ENCODE results near the gene NTRK2.

The NTRK2 gene

DNA sequence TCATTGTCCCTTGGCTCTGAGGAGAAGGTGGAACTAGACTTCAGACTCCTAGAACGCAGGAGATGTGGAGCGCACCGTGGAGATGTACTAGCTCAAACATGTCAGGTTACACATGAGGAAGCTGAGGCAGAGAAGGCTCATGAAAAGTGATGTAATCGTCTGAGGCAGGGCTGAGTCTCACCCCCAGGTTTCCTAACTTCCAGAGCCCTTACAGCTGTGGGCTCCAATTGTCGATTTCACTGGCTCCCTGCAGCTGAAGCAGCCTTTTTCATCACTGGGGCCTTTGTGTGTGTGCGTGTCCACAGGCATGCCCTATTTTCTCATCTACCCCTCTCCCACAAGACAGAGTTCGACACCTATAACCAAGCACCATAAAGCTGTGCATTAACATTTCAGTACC is 370.6 kb downstream of the NTRK2 start:
- Mint-ChIP-seq H3K27me3 (peaks cover 13% of the 10 kb centered on the region), H3K27ac (ENCODE audit: low read depth) (no peak overlapping the region), H3K4me3 (no peak overlapping the region)

DNA sequence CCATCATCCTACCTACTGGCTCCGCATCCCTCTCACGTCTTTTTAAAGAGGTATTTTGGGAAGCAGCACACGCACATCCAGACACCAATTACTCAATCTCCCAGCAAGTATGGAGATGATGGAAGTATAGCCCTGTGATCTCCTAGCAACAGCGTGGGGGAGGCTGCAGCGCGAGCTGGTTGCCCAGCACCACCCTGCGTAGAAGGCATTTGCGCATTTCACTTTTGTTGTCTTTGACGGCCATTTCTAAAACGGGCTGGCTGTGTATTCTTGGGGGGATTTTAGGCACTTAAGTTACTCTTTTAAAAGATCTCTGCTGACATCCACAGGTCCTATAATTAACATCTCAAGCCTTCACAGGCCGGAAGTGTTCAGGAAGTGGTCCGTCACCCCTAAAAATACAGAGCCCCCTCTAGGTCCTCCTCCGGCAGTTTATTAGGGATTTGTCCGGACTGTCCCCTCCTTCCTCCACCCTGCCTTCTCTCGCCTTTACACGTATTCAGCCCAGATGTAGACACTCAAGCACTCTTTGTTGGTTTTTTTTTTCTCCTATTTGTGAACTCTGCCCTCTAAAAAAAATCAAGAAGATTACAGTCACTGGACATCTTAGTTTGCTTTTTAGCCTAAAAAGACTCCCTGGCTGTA is 371.4 kb downstream of the NTRK2 start:
- no peaks in the 10 kb centered on the region for H3K36me3 Mint-ChIP-seq (ENCODE audit: insufficient read depth)
- no peak for DNase-seq (ENCODE audit: low spot score in 2 of 2)
- no peak for ATAC-seq (replicated peaks; ENCODE audit: extremely low read depth, poor library complexity, severe bottlenecking)
- no peak overlapping the region for H3K4me3 Mint-ChIP-seq
- H3K4me1 Mint-ChIP-seq, result no peaks in the 10 kb centered on the region
- H3K9me3 Mint-ChIP-seq, result no peaks in the 10 kb centered on the region
- H3K27ac Mint-ChIP-seq (ENCODE audit: low read depth), result no peak overlapping the region
- peaks cover 13% of the 10 kb centered on the region for H3K27me3 Mint-ChIP-seq

More for the DNA sequence above, 370.6 kb downstream of the NTRK2 start:
- no peaks in the 10 kb centered on the region for H3K36me3 Mint-ChIP-seq (ENCODE audit: insufficient read depth)
- no peaks in the 10 kb centered on the region for H3K9me3 Mint-ChIP-seq
- ATAC-seq (replicated peaks; ENCODE audit: extremely low read depth, poor library complexity, severe bottlenecking), result no peak
- DNase-seq (ENCODE audit: low spot score in 2 of 2), result no peak
- no peaks in the 10 kb centered on the region for H3K4me1 Mint-ChIP-seq

DNA sequence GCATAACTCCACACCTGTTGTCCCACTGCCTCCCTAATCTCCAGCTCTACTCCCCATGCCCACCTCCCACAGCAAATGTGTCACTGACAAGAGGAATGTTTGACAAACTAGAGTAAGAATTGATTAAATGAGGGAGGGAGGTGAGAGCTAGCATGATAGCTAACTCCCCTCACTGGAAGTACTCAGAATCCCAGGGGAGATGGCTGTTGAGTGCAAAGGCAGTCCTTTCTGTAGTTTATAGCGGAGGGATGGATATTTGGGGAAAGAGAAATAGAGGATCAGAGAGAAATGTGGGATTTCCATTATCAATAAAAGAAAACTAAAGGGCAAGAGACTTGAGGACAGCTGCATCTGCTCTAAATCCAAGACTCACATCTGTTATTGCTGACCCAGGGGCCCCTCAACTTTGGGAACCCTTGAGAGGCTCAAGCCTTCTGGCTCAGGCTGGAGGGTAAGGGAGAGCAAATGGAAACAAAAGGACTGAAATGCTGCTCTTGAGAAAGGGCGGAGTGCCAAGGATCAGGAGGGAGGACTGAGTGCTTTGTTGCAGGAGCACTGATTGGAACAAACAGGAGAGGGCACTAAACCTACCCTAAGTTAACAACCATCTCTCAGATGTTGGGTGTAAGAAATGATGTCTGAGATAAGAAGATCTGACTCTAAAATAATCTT is 372.1 kb downstream of the NTRK2 start:
- Mint-ChIP-seq H3K4me3 (no peak overlapping the region), H3K4me1 (no peaks in the 10 kb centered on the region), H3K9me3 (no peaks in the 10 kb centered on the region), H3K36me3 (ENCODE audit: insufficient read depth) (no peaks in the 10 kb centered on the region), H3K27me3 (peaks cover 19% of the 10 kb centered on the region), H3K27ac (ENCODE audit: low read depth) (no peak overlapping the region)
- ATAC-seq (replicated peaks; ENCODE audit: extremely low read depth, poor library complexity, severe bottlenecking), result no peak
- DNase-seq (ENCODE audit: low spot score in 2 of 2), result no peak

DNA sequence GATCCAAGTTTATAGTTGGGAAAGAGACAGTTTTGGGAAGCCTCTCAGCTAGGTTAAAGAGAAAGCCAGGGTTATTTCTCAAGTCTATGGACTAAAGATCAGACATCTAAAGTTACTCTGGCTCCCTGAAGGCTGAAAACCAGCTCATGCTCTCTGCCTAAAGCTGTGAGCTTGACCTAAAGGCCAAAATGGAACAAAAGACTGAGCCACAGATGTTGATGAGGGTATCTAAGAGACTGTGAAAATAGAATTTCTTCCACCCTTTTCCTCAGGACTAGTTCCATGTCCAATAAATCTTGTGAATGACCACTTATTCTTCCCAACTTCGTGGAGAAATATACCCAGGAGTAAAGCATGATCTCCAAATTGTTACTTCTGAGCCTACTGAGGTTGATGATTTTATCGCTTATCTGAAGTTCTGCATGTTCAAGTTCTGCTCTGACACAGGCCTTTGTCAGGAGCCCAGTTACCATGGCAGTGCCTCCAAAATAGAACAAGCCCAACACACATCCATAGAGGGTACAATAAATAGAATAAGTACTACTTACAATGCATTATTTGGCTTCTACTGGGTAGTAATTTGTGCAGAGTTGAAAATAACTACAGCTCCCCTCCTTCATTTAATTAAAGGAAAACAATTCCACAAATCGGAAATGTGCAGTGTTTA is 373.6 kb downstream of the NTRK2 start:
- DNase-seq (ENCODE audit: low spot score in 2 of 2) (no peak), ATAC-seq (replicated peaks; ENCODE audit: extremely low read depth, poor library complexity, severe bottlenecking) (no peak)
- Mint-ChIP-seq H3K9me3 (no peaks in the 10 kb centered on the region), H3K4me1 (no peaks in the 10 kb centered on the region), H3K27ac (ENCODE audit: low read depth) (no peak overlapping the region), H3K27me3 (peaks cover 25% of the 10 kb centered on the region), H3K4me3 (no peak overlapping the region), H3K36me3 (ENCODE audit: insufficient read depth) (no peaks in the 10 kb centered on the region)

DNA sequence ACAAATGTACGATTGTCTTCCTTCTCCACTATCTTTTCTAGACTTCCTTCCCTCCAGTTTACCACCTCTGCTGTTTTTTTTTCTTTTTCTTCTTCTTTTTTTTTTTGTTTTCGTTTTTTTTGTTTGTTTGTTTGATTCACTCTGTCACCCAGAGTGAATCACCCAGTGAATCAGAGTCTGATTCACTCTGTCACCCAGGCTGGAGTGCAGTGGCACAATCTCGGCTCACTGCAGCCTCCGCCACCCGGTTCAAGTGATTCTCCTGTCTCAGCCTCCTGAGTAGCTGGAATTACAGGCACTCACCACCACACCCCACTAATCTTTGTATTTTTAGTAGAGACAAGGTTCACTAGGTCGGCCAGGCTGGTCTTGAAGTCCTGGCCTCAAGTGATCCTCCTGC is 375.7 kb downstream of the NTRK2 start:
- H3K27ac Mint-ChIP-seq (ENCODE audit: low read depth), result no peak overlapping the region
- H3K9me3 Mint-ChIP-seq, result no peaks in the 10 kb centered on the region
- H3K4me1 Mint-ChIP-seq, result no peaks in the 10 kb centered on the region
- H3K4me3 Mint-ChIP-seq, result no peak overlapping the region
- no peak for ATAC-seq (replicated peaks; ENCODE audit: extremely low read depth, poor library complexity, severe bottlenecking)
- no peaks in the 10 kb centered on the region for H3K36me3 Mint-ChIP-seq (ENCODE audit: insufficient read depth)
- peaks cover 25% of the 10 kb centered on the region for H3K27me3 Mint-ChIP-seq
- DNase-seq (ENCODE audit: low spot score in 2 of 2), result no peak

DNA sequence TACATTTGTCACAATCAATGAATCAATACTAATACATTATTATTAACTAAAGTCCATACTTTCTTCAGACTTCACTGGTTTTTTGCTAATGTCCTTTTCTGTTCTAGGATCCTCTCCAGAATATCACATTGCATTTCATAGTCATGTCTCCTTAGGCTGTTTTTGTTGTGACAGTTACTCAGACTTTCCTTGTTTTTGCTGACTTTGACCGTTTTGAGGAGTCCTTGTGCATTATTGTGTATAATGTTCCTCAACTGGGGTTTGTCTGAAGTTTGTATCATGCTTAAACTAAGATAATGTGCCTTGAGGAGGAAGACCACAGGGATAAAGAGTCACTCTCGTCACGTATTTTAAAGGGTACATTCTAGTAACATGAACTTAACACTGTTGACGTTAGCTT is 376.9 kb downstream of the NTRK2 start:
- Mint-ChIP-seq H3K4me1 (no peaks in the 10 kb centered on the region), H3K27me3 (peaks cover 33% of the 10 kb centered on the region), H3K4me3 (no peak overlapping the region), H3K36me3 (ENCODE audit: insufficient read depth) (no peaks in the 10 kb centered on the region), H3K9me3 (no peaks in the 10 kb centered on the region), H3K27ac (ENCODE audit: low read depth) (no peak overlapping the region)
- no peak for DNase-seq (ENCODE audit: low spot score in 2 of 2)
- ATAC-seq (replicated peaks; ENCODE audit: extremely low read depth, poor library complexity, severe bottlenecking), result no peak

DNA sequence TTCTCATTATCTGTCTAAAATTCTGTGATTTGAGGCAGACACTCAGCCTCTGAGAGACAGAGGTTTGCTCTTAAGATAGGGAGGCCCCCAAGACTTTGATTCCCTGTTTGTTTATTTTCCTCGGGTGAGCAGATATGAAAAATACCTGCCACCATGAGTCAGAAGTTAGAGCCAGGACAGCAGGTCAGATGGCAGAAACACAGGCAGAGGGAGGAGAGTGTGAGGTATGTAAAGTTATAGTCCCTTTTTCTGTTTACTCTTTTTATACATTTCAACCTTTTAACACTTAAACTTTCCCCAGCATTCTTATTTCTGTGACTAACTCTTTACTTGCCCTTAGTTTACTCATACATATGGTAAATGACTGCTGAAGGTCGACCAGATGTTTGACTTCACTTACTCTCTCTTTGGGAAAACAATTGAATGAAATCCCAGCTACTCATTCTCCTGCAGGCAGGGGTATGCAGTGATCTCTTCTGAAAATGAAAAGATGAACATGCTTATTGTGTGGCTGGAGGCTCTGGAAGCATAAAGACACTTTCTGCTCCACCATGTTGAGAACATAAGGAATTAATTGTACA is 383.8 kb downstream of the NTRK2 start:
- Mint-ChIP-seq H3K27me3 (peaks cover 54% of the 10 kb centered on the region), H3K4me1 (no peaks in the 10 kb centered on the region), H3K9me3 (no peaks in the 10 kb centered on the region), H3K36me3 (ENCODE audit: insufficient read depth) (no peaks in the 10 kb centered on the region), H3K4me3 (no peak overlapping the region), H3K27ac (ENCODE audit: low read depth) (no peak overlapping the region)
- DNase-seq (ENCODE audit: low spot score in 2 of 2) (no peak), ATAC-seq (replicated peaks; ENCODE audit: extremely low read depth, poor library complexity, severe bottlenecking) (no peak)

DNA sequence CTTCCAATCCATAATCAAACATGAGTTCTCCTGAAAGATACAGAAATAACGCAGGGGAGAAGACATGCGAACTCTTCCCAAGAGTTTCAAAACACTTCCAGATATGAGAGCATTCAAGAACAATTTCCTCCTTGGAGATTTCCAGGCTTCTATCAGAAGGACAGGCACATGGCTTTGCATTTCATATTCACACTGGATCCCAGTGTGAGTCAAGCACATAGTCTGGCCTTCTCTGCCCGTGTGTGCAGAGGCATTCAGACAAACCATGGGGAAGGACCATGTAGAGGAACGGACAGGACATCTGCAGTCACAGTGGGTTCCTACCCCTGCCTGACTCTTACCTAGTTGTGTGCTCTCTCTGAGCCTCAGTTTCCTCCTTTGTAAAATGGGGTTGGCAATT is 384.5 kb downstream of the NTRK2 start:
- peaks cover 59% of the 10 kb centered on the region for H3K27me3 Mint-ChIP-seq
- ATAC-seq (replicated peaks; ENCODE audit: extremely low read depth, poor library complexity, severe bottlenecking) (no peak), DNase-seq (ENCODE audit: low spot score in 2 of 2) (no peak)
- no peaks in the 10 kb centered on the region for H3K9me3 Mint-ChIP-seq
- H3K36me3 Mint-ChIP-seq (ENCODE audit: insufficient read depth), result no peaks in the 10 kb centered on the region
- no peak overlapping the region for H3K4me3 Mint-ChIP-seq
- H3K27ac Mint-ChIP-seq (ENCODE audit: low read depth), result no peak overlapping the region
- no peaks in the 10 kb centered on the region for H3K4me1 Mint-ChIP-seq

DNA sequence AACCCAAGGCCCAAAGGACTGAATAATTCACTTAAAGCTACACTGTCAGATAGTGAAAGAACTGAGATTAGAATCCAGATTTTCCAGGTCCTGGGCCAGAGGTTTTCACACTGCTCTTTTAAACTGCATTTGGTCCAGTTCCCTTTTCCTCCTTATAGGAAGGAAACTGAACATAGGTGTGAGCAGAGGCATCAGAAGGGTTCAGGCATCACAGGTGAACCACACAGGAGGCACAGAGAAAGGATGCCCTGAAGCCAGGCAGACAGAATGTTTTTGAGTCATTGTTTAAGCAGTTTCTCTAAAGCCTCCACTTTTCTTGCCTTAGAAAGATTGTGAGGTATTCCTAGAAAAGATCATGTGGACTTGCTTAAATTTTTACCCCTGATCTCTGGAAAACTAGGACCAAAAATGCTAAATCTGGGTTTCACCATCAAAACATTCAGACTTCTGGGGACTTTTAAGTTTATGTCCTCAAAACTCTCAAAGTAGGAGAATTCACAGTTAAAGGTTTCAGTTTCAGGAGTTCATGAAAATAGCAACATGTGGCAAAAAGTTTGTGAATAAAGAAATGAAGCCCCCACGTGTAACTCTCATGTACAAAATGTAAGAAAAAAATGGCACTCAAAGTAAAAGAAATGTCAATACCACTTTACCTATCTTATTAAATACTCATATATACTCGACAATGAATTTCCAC is 386.1 kb downstream of the NTRK2 start:
- Mint-ChIP-seq H3K27me3 (peaks cover 63% of the 10 kb centered on the region), H3K9me3 (no peaks in the 10 kb centered on the region), H3K36me3 (ENCODE audit: insufficient read depth) (no peaks in the 10 kb centered on the region), H3K4me1 (no peaks in the 10 kb centered on the region), H3K27ac (ENCODE audit: low read depth) (no peak overlapping the region), H3K4me3 (no peak overlapping the region)
- ATAC-seq (replicated peaks; ENCODE audit: extremely low read depth, poor library complexity, severe bottlenecking), result no peak
- DNase-seq (ENCODE audit: low spot score in 2 of 2), result no peak

DNA sequence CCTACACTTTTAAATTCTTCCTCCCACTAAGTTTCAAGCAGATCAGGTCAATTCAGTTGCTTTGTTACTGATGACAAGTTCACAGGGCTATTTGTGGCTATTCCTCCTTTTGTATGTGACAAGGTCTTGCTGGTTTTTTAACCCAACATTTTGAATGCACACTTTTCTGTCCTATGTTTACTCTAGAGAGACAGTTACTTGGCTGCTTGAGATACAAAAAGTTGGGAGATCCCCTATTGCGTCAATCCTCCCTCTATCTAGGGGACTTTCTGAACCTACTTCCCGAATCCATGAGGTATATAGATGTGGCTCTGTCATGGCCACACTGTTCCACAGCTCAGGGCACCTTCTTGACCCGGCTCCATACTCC is 386.7 kb downstream of the NTRK2 start:
- Mint-ChIP-seq H3K36me3 (ENCODE audit: insufficient read depth) (no peaks in the 10 kb centered on the region), H3K4me3 (no peak overlapping the region), H3K27ac (ENCODE audit: low read depth) (no peak overlapping the region), H3K4me1 (no peaks in the 10 kb centered on the region), H3K27me3 (peaks cover 57% of the 10 kb centered on the region), H3K9me3 (no peaks in the 10 kb centered on the region)
- ATAC-seq (replicated peaks; ENCODE audit: extremely low read depth, poor library complexity, severe bottlenecking) (no peak), DNase-seq (ENCODE audit: low spot score in 2 of 2) (no peak)

DNA sequence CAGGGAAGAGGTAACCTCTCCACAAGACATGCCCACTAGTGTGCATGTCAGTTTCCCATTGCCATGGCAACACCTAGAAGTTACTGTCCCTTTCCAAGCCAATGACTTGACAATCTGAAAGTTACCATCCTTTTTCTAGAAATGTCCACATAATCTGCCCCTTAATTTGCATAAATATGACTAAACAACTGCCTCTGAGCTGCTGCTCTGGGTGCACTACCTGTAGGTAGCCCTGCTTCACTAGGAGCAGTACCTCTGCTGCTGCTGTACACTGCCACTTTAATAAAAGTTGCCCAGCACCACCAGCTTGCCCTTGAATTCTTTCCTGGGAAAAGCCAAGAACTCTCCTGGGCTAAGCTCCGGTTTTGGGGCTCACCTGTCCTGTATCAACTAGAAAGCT is 392.4 kb downstream of the NTRK2 start:
- Mint-ChIP-seq H3K9me3 (no peaks in the 10 kb centered on the region), H3K36me3 (ENCODE audit: insufficient read depth) (no peaks in the 10 kb centered on the region), H3K4me1 (no peaks in the 10 kb centered on the region), H3K27me3 (peaks cover 49% of the 10 kb centered on the region), H3K27ac (ENCODE audit: low read depth) (no peak overlapping the region), H3K4me3 (no peak overlapping the region)
- DNase-seq (ENCODE audit: low spot score in 2 of 2) (no peak), ATAC-seq (replicated peaks; ENCODE audit: extremely low read depth, poor library complexity, severe bottlenecking) (no peak)

DNA sequence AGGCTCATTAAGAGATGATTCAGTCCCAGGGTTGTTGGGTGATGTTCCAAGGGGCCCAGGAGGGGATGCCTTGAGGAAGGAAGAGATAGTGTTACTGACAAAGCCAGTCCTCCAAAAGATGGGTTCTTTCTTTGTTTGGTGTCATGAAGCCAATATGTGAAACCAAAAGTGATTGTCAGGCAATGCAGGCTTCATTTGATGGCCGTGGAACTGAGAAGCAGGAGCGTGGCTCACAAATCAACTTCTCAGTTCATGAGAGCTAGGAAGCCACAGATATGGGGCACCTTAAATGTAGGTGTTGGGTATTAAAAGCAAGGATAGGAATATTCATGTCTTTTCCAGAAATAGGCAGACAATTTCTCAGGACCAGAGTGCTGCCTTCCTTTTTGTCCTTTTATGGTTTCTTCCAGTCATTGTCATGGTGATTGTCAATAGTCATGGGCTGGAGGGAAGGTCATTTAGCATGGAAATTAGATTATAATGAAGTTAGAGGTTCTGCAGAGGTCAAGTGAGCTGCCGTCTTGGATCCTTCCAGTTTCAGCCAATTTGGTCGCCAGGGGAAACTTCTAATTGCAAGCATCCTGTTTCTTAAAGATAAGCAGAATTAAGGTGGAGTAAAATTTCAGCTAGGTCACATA is 393.0 kb downstream of the NTRK2 start:
- Mint-ChIP-seq H3K4me1 (no peaks in the 10 kb centered on the region), H3K9me3 (no peaks in the 10 kb centered on the region), H3K27ac (ENCODE audit: low read depth) (no peak overlapping the region), H3K36me3 (ENCODE audit: insufficient read depth) (no peaks in the 10 kb centered on the region), H3K27me3 (peaks cover 44% of the 10 kb centered on the region), H3K4me3 (no peak overlapping the region)
- ATAC-seq (replicated peaks; ENCODE audit: extremely low read depth, poor library complexity, severe bottlenecking) (no peak), DNase-seq (ENCODE audit: low spot score in 2 of 2) (no peak)

Measured in central memory CD8-positive, alpha-beta T cell (primary cell).